Measurements from ENCODE around the gene TEX11. TPM values are rescaled to one million over a fixed set of nuclear protein-coding genes. Genes with fewer than 3 reads are reported as not detected.
A peak's percentile ranks its signal among the peaks of the same experiment; 100 is the strongest.

The TEX11 gene
- total and polyA plus RNA-seq, 2 of the 13 experiments (the other 11 are each of a cell fraction or from before 2014, with no cell fraction given), result not detected

GRCh38 chrX:70525733-70526132 lies 382.8 kb downstream of the TEX11 start (continued):
- TF ChIP-seq, protein P1, sequence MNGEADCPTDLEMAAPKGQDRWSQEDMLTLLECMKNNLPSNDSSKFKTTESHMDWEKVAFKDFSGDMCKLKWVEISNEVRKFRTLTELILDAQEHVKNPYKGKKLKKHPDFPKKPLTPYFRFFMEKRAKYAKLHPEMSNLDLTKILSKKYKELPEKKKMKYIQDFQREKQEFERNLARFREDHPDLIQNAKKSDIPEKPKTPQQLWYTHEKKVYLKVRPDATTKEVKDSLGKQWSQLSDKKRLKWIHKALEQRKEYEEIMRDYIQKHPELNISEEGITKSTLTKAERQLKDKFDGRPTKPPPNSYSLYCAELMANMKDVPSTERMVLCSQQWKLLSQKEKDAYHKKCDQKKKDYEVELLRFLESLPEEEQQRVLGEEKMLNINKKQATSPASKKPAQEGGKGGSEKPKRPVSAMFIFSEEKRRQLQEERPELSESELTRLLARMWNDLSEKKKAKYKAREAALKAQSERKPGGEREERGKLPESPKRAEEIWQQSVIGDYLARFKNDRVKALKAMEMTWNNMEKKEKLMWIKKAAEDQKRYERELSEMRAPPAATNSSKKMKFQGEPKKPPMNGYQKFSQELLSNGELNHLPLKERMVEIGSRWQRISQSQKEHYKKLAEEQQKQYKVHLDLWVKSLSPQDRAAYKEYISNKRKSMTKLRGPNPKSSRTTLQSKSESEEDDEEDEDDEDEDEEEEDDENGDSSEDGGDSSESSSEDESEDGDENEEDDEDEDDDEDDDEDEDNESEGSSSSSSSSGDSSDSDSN (CRISPR knock-in tag; IDR thresholded peaks at IDR 0.05), result no peak
- no peak for TF ChIP-seq ZBTB3 (CRISPR knock-in tag; IDR thresholded peaks at IDR 0.05; ENCODE audit: borderline replicate concordance, low read depth)
- TF ChIP-seq, protein P2, sequence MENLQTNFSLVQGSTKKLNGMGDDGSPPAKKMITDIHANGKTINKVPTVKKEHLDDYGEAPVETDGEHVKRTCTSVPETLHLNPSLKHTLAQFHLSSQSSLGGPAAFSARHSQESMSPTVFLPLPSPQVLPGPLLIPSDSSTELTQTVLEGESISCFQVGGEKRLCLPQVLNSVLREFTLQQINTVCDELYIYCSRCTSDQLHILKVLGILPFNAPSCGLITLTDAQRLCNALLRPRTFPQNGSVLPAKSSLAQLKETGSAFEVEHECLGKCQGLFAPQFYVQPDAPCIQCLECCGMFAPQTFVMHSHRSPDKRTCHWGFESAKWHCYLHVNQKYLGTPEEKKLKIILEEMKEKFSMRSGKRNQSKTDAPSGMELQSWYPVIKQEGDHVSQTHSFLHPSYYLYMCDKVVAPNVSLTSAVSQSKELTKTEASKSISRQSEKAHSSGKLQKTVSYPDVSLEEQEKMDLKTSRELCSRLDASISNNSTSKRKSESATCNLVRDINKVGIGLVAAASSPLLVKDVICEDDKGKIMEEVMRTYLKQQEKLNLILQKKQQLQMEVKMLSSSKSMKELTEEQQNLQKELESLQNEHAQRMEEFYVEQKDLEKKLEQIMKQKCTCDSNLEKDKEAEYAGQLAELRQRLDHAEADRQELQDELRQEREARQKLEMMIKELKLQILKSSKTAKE (CRISPR knock-in tag; IDR thresholded peaks at IDR 0.05; ENCODE audit: borderline replicate concordance), result 0 out of 2 replicates have a peak, but pooled peaks have one; percentile 18
- TF ChIP-seq FOSL2 (CRISPR knock-in tag; IDR thresholded peaks at IDR 0.05), result peak; percentile 59
- TF ChIP-seq, protein P3, sequence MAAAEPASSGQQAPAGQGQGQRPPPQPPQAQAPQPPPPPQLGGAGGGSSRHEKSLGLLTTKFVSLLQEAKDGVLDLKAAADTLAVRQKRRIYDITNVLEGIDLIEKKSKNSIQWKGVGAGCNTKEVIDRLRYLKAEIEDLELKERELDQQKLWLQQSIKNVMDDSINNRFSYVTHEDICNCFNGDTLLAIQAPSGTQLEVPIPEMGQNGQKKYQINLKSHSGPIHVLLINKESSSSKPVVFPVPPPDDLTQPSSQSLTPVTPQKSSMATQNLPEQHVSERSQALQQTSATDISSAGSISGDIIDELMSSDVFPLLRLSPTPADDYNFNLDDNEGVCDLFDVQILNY (CRISPR knock-in tag; conservative IDR thresholded peaks at IDR 0.05), result no peak
- TF ChIP-seq SALL1 (CRISPR knock-in tag; IDR thresholded peaks at IDR 0.05), result peak; percentile 15; the same call in 1 of the 2 replicates
- TF ChIP-seq RXRB (CRISPR knock-in tag; IDR thresholded peaks at IDR 0.05; ENCODE audit: borderline replicate concordance), result peak; percentile 65; the same call in 1 of the 2 replicates
- TF ChIP-seq SP1 (IDR thresholded peaks at IDR 0.05), result no peak
- no peak for TF ChIP-seq SP1 (CRISPR knock-in tag; IDR thresholded peaks at IDR 0.05)
- TF ChIP-seq, protein P4, sequence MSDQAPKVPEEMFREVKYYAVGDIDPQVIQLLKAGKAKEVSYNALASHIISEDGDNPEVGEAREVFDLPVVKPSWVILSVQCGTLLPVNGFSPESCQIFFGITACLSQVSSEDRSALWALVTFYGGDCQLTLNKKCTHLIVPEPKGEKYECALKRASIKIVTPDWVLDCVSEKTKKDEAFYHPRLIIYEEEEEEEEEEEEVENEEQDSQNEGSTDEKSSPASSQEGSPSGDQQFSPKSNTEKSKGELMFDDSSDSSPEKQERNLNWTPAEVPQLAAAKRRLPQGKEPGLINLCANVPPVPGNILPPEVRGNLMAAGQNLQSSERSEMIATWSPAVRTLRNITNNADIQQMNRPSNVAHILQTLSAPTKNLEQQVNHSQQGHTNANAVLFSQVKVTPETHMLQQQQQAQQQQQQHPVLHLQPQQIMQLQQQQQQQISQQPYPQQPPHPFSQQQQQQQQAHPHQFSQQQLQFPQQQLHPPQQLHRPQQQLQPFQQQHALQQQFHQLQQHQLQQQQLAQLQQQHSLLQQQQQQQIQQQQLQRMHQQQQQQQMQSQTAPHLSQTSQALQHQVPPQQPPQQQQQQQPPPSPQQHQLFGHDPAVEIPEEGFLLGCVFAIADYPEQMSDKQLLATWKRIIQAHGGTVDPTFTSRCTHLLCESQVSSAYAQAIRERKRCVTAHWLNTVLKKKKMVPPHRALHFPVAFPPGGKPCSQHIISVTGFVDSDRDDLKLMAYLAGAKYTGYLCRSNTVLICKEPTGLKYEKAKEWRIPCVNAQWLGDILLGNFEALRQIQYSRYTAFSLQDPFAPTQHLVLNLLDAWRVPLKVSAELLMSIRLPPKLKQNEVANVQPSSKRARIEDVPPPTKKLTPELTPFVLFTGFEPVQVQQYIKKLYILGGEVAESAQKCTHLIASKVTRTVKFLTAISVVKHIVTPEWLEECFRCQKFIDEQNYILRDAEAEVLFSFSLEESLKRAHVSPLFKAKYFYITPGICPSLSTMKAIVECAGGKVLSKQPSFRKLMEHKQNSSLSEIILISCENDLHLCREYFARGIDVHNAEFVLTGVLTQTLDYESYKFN (CRISPR knock-in tag; conservative IDR thresholded peaks at IDR 0.05), result peak; percentile 32; the same call in 1 of the 2 replicates
- TF ChIP-seq NR2F2 (IDR thresholded peaks at IDR 0.05; ENCODE audit: borderline replicate concordance, low read depth), result 0 out of 2 replicates have a peak, but pooled peaks have one; percentile 24
- TF ChIP-seq SNAPC2 (CRISPR knock-in tag; IDR thresholded peaks at IDR 0.05), result no peak
- TF ChIP-seq CSRNP1 (CRISPR knock-in tag; IDR thresholded peaks at IDR 0.05), result no peak
- TF ChIP-seq, protein P5, sequence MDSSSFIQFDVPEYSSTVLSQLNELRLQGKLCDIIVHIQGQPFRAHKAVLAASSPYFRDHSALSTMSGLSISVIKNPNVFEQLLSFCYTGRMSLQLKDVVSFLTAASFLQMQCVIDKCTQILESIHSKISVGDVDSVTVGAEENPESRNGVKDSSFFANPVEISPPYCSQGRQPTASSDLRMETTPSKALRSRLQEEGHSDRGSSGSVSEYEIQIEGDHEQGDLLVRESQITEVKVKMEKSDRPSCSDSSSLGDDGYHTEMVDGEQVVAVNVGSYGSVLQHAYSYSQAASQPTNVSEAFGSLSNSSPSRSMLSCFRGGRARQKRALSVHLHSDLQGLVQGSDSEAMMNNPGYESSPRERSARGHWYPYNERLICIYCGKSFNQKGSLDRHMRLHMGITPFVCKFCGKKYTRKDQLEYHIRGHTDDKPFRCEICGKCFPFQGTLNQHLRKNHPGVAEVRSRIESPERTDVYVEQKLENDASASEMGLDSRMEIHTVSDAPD (CRISPR knock-in tag; IDR thresholded peaks at IDR 0.05), result no peak
- TF ChIP-seq EHMT2 (IDR thresholded peaks at IDR 0.05; ENCODE audit: borderline replicate concordance, low read depth, low read length), result no peak
